ENCODE measurements around the gene FGD4.

DNA sequence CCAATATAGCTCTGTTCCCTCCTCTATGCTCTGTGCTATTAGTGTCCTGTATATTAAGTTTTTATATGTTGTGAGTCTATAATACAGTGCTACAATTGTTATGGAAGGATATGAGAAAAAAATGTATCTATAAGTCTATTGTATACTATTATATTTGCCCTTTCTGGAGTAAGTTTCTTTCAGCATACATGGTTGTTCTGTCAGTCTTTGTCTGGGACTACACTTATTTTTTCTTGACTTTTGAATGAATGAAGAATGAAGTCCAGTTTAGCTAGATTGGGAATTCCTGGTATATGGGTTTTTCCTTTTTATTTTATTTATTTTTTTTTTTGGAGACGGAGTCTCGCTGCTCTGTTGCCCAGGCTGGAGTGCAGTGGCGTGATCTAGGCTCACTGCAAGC lies 203.7 kb downstream of the FGD4 start:
- TF ChIP-seq EP300 (IDR thresholded peaks at IDR 0.05) (no peak), POLR2A (IDR thresholded peaks at IDR 0.05) (no peak)
- TF ChIP-seq, protein P1, sequence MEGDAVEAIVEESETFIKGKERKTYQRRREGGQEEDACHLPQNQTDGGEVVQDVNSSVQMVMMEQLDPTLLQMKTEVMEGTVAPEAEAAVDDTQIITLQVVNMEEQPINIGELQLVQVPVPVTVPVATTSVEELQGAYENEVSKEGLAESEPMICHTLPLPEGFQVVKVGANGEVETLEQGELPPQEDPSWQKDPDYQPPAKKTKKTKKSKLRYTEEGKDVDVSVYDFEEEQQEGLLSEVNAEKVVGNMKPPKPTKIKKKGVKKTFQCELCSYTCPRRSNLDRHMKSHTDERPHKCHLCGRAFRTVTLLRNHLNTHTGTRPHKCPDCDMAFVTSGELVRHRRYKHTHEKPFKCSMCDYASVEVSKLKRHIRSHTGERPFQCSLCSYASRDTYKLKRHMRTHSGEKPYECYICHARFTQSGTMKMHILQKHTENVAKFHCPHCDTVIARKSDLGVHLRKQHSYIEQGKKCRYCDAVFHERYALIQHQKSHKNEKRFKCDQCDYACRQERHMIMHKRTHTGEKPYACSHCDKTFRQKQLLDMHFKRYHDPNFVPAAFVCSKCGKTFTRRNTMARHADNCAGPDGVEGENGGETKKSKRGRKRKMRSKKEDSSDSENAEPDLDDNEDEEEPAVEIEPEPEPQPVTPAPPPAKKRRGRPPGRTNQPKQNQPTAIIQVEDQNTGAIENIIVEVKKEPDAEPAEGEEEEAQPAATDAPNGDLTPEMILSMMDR (IDR thresholded peaks at IDR 0.05), result no peak
